ENCODE measurements around the gene USP4.

Gene USP4

DNA sequence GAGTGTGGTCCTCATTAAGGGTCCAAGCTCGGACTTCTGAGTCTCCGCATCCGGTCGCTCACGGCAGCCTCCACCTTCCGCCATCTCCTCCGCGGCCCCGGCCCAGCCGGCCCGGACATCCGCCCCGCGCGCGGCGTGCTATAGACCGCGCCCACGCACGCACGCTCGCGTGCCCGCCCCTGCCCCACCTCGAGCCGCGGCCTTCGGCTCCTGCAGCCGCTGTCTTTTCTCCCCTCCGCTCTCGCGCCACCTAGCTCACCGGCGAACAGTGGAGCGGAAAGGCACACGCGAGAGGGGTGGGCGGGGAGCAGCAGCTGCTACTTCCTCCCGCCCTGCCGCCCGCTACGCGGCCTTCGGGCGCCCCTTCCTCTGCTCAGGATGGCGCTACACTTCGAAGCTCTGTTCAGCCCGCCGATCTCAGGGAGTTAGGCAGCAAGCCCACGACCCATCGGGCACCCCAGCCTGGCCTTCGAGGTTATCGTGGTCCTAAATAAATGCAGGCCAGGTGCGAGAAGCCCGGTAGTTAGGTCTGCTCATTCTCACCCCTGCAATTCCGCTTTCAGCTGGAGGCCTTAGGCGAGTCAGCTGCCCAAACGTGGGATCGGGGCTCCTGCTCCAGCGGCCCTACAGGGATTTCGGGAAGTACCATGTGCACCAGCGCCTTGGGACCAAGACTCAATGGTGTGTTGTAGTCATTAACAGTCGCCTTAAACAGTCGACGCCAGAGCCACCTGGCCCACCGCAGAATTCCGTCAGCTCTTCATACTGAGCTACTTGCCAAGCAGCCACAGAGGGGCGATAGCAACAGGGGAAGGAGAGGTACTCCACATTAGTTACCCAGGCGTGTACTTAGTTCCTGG lies at the start of gene USP4:
Gene USP4, minus strand, starts transcription at position 113 of the 860 bp plus-strand sequence. Its CDS starts 29 bp downstream, at position 84.
- peak; percentile 92 for DNase-seq

- DNase-seq: no peak
Observed at GRCh38 chr3:49389297-49389696, 49.4 kb upstream of the USP4 start.

DNA sequence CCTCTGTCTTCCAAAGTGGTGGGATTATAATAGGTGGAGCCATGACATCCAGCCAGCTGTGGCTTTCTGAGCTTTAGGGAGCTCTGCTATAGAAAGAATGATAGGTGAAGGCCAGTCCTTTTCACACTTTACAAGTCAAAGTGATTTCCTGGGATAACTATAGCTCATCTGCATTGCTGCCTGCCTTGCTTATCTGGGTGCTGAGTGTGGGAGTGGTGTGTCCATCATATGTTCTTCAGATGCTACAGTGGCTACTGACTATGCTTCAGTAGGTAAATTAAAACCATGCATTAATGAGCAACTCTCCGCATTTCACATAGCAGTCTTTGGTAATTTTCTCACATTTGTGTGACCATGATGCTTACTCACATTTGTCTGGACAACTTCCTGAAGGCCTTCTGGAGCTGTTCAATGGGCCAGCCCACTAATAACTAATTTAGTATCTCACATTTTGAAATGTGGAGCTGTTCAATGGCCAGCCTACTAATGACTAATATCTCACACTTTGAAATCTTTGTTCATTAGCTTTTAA lies 48.5 kb upstream of the USP4 start:
- DNase-seq: no peak

- DNase-seq: no peak
Observed at GRCh38 chr3:49387721-49388120, 47.9 kb upstream of the USP4 start.

DNA sequence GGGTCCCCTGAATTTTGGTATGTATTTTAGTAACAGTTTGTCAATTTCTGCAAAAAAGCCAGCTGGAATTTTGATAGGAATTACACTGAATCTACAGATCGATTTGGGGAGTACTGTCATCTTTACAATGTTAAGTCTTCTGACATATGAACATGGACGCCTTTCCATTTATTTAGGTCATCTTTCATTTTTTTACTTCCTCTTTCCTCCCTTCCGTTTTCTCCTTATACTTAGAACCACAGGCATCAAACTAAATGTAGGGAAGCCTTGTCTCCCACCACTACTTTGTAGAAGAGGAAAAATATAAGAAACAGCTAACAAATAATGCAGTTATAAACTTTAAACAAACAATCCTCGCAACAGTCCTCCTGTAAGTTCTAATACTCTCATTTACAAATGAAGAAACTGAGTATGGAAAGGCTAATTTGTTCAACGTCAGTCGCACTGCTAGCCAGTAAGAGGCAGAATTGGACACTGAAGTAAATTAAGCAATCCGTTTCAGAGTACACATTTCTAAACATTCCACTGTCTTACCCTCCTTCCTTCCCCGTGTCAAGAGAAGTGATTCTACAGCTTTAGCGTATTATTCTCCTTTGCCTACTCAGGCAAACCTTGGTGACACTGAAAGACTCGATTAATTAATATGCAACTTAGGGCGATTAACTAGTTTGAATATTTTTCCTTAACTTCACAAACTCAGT lies 46.4 kb upstream of the USP4 start:
- no peak for DNase-seq

- DNase-seq: no peak
Observed at GRCh38 chr3:49385617-49386016, 45.8 kb upstream of the USP4 start.

DNA sequence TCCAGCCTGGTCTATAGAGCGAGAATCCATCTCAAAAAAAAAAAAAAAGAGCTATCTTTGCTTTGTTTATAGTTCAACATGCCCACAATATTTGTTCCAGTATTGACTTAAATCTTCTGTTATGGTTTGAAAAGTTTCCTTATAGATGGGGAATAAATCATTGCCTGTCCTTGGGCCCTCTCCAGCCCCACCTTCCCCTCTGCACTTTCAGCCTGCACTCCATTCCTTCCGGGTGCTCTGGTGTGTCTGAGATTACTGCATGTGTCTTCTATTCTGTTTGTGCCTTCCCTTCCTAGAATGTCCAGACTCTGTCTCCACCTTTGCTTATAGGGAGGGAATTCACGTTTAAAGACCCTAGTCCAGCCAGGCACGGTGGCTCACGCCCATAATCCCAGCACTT lies 43.5 kb upstream of the USP4 start:
- no peak for DNase-seq

- no peak for DNase-seq
Observed at GRCh38 chr3:49378249-49378895, 38.5 kb upstream of the USP4 start.

- no peak for DNase-seq
Observed at GRCh38 chr3:49377483-49377882, 37.6 kb upstream of the USP4 start.

DNA sequence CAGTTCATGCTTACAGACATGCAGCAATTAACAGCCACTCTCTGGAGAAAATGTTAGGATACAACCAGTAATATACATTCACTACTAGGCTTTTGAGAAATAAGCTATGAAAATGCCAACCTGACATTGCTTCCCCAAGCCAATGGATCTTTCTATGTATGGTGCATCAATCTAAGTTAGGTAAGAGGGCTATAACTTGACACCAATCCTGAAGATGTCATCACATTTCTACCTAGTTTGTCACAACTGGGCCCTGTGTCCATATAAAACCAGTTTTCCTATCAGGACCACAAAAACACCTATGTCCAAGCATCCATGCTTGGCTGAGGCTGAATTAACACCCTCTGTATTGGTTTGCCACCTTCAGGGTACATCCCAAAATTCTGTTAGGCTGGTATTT lies 32.1 kb upstream of the USP4 start:
- no peak for DNase-seq

- DNase-seq: no peak
Observed at GRCh38 chr3:49370585-49371290, 30.9 kb upstream of the USP4 start.

GRCh38 chr3:49362561-49362960 lies 22.7 kb upstream of the USP4 start:
- no peak for DNase-seq

DNA sequence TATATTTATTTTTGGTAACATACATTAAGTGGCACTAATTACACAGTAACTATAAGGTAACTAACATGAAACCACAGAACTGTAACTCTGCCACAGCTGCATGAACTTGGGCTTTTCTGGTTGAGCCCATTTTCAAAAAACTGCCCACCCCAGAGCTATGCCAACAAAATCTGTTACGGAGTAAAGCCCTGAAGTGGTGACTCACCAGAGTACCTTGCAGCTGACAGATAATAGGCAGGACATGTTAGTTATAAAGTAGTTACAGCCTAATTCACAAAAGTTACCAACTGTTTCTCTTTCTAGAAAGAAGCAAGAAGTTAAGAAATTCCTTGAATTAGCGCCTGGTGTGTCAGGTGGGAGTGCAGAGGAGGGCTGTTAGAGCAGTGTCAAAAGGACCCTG lies 19.8 kb upstream of the USP4 start:
- no peak for DNase-seq

DNA sequence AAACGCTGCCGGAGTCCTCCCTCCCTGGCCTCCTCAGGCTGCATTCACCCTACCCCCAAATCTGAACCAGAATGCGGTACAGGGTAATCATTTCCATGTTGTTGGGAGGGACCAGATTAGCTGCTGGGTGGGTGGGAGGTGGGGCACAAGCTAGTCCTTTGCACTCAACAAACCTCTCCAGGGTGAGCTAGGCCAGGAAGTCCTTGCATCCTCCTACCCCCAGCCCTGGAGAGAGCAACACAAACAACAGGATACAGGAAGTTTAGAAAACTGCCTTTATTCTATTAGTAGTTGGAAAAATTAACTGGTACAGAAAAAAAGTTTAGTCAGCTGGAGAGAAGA lies 19.0 kb upstream of the USP4 start:
- DNase-seq: no peak

DNA sequence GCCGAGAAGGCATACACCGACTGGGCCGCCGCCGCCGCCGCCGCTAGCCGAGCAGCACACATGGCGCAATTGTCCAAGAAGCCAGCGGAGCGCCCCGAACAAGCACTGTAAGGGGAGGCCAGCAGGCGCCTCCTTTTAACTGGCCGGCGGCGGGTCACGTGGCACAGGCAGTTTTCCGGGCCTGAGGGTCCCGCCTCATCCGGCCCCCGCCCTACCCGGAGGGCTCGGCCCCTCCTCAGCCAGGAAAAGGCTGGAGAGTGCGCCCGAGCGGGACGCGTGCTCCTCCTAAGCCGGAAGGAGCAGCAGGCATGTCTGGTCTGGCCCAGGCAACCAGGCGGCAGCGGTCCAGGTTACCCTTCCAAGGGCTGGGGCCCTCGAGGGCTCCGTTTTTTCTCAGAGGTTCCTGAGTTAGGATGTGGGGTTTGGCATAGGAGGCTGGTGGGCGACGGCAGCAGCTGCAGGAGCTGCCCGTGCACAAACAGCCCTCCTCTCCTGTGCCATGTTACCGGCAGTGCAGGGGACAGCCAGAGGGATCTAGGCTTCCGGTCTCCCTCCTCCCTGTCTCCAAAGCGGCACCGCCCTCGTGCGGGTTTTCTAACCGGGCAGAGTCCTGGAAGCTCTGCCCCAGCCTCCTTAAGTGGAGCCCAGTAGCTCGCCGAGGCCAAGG lies 18.5 kb upstream of the USP4 start, which contains the start of gene GPX1:
Gene GPX1, minus strand, starts transcription at position 137 of the 667 bp plus-strand sequence. Its CDS starts 75 bp downstream, at position 62.
- DNase-seq: peak; percentile 94

GRCh38 chr3:49357443-49358216 lies 17.8 kb upstream of the USP4 start:
- DNase-seq: peak; percentile 50

- DNase-seq: peak; percentile 19
Observed at GRCh38 chr3:49357095-49357442, 17.2 kb upstream of the USP4 start.

- DNase-seq: no peak
Observed at GRCh38 chr3:49352890-49353421, 13.1 kb upstream of the USP4 start.

- no peak for DNase-seq
Observed at GRCh38 chr3:49352281-49352680, 12.4 kb upstream of the USP4 start.

GRCh38 chr3:49351521-49352011 lies 11.7 kb upstream of the USP4 start:
- DNase-seq: no peak

Measured in retina (tissue), 1 donor.